Lower lobe of right lung (tissue), 2 donors: ENCODE data around the gene CBFA2T2. TPM values are rescaled to one million over a fixed set of nuclear protein-coding genes. Genes with fewer than 3 reads are reported as not detected.

Experiments
- ATAC-seq, 2 donors: fragments of 200-7000 bp; cut with Tn5 transposase; one replicate each; pipeline ENCODE4 v1.9.1; 2020 to 2022; ENCODE audit warnings: mild to moderate bottlenecking in 2 of 2, moderate library complexity in 2 of 2
- DNase-seq: peaks from one replicate; pipeline ENCODE4 v3.0.0-alpha.2; 2020
- H3K27ac ChIP-seq: fragments of 200-600 bp; one replicate; pipeline ENCODE4 v1.8.0; 2022
- H3K27me3 ChIP-seq: fragments of 200-600 bp; one replicate; pipeline ENCODE4 v1.8.0; 2022; ENCODE audit warnings: low read depth
- H3K36me3 ChIP-seq: fragments of 200-600 bp; one replicate; pipeline ENCODE4 v1.8.0; 2022; ENCODE audit warnings: mild to moderate bottlenecking
- H3K4me1 ChIP-seq: fragments of 200-600 bp; one replicate; pipeline ENCODE4 v1.8.0; 2022
- H3K4me3 ChIP-seq: fragments of 200-600 bp; one replicate; pipeline ENCODE4 v1.8.0; 2022; ENCODE audit warnings: mild to moderate bottlenecking
- H3K9me3 ChIP-seq: fragments of 200-600 bp; one replicate; pipeline ENCODE4 v1.8.0; 2022
- intact Hi-C: fragments of 100-400 bp; cut with DNase I; formaldehyde crosslinking; loops from one replicate; pipeline ENCODE4 v1.11.0; 2022
- total RNA-seq: library from RNA; stranded (reverse); fragmentation: NEBNext Ultra II Directional; extraction: Animal tissue kit (Norgen Biotek cat#: 25700); gene quantifications from one replicate; pipeline ENCODE4 v1.2.1, GENCODE V29; 2021
- TF ChIP-seq, protein P1 (sequence below): fragments of 200-600 bp; IDR thresholded peaks from one replicate; pipeline ENCODE4 v1.8.0; 2022; ENCODE audit warnings: antibody characterized with exemption, mild to moderate bottlenecking
- donor health status: DM: no; HTN: yes; CAD: no; lungs with severe emphysema.

The CBFA2T2 gene
- total RNA-seq, 1 donor from 2014 or later: 18.2 TPM

GRCh38 chr20:33685328-33686099 lies 195.6 kb downstream of the CBFA2T2 start:
- ATAC-seq: peak in 1 of 2 donors; percentile 6
- peak overlapping the region; percentile 6 for H3K27ac ChIP-seq
- no peaks in the 10 kb centered on the region for H3K9me3 ChIP-seq
- DNase-seq: no peak
- TF ChIP-seq, protein P1, sequence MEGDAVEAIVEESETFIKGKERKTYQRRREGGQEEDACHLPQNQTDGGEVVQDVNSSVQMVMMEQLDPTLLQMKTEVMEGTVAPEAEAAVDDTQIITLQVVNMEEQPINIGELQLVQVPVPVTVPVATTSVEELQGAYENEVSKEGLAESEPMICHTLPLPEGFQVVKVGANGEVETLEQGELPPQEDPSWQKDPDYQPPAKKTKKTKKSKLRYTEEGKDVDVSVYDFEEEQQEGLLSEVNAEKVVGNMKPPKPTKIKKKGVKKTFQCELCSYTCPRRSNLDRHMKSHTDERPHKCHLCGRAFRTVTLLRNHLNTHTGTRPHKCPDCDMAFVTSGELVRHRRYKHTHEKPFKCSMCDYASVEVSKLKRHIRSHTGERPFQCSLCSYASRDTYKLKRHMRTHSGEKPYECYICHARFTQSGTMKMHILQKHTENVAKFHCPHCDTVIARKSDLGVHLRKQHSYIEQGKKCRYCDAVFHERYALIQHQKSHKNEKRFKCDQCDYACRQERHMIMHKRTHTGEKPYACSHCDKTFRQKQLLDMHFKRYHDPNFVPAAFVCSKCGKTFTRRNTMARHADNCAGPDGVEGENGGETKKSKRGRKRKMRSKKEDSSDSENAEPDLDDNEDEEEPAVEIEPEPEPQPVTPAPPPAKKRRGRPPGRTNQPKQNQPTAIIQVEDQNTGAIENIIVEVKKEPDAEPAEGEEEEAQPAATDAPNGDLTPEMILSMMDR: no peak
- H3K36me3 ChIP-seq: no peaks in the 10 kb centered on the region
- peak overlapping the region; percentile 51 for H3K4me3 ChIP-seq
- intact Hi-C loops: no loop called here
- H3K27me3 ChIP-seq: no peaks in the 10 kb centered on the region
- H3K4me1 ChIP-seq: peaks cover 37% of the 10 kb centered on the region

GRCh38 chr20:33686100-33686983 lies 196.4 kb downstream of the CBFA2T2 start, which contains the start of gene E2F1:
TSS of gene E2F1 (minus strand) at chr20:33686385. CDS start at chr20:33686264, 121 bp downstream.
- Histone ChIP-seq H3K9me3 (no peaks in the 10 kb centered on the region), H3K4me1 (peaks cover 37% of the 10 kb centered on the region), H3K27me3 (no peaks in the 10 kb centered on the region), H3K4me3 (peak within 1 kb of the TSS; percentile 51), H3K27ac (peak within 1 kb of the TSS; percentile 38), H3K36me3 (no peaks in the 10 kb centered on the region)
- peak; percentile 98 to 99 for ATAC-seq
- TF ChIP-seq, protein P1: peak; percentile 42
- intact Hi-C loops: no loop called here
- DNase-seq: peak; percentile 97

GRCh38 chr20:33686984-33687366 lies 197.1 kb downstream of the CBFA2T2 start:
- intact Hi-C loops: no loop called here
- peak overlapping the region; percentile 51 for H3K4me3 ChIP-seq
- H3K27ac ChIP-seq: peak overlapping the region; percentile 38
- TF ChIP-seq, protein P1: no peak
- peaks cover 37% of the 10 kb centered on the region for H3K4me1 ChIP-seq
- no peaks in the 10 kb centered on the region for H3K36me3 ChIP-seq
- no peak for ATAC-seq
- H3K27me3 ChIP-seq: no peaks in the 10 kb centered on the region
- H3K9me3 ChIP-seq: no peaks in the 10 kb centered on the region
- DNase-seq: no peak

- Histone ChIP-seq H3K36me3 (no peaks in the 10 kb centered on the region), H3K9me3 (no peaks in the 10 kb centered on the region), H3K27ac (peak overlapping the region; percentile 38), H3K4me1 (peaks cover 37% of the 10 kb centered on the region), H3K4me3 (no peak overlapping the region), H3K27me3 (no peaks in the 10 kb centered on the region)
- intact Hi-C loops: no loop called here
- TF ChIP-seq, protein P1: no peak
- DNase-seq (no peak), ATAC-seq (no peak)
These were observed 197.5 kb downstream of the CBFA2T2 start for GRCh38 chr20:33687370-33687915.
